Parathyroid adenoma (tissue), 2 donors: Measurements from ENCODE around the gene CSMD2.

Experiments used
- H2AFZ ChIP-seq: fragments of 300-600 bp; sonication (generic); one replicate; pipeline ENCODE4 v1.7.0; 2017; ENCODE audit warnings: antibody characterized with exemption, mild to moderate bottlenecking
- H3K27ac ChIP-seq: fragments of 300-600 bp; sonication (generic); one replicate; pipeline ENCODE4 v1.7.0; 2017
- H3K27me3 ChIP-seq: fragments of 300-600 bp; sonication (generic); one replicate; pipeline ENCODE4 v1.7.0; 2017; ENCODE audit warnings: low read length; ENCODE audit not compliant: control insufficient read depth, insufficient read depth
- H3K36me3 ChIP-seq: fragments of 300-600 bp; sonication (generic); one replicate; pipeline ENCODE4 v1.7.0; 2017; ENCODE audit warnings: low read length; ENCODE audit not compliant: control insufficient read depth, insufficient read depth
- H3K4me1 ChIP-seq: fragments of 300-600 bp; sonication (generic); one replicate; pipeline ENCODE4 v1.7.0; 2017; ENCODE audit warnings: control low read depth
- H3K4me2 ChIP-seq: fragments of 300-600 bp; sonication (generic); one replicate; pipeline ENCODE4 v1.7.0; 2017; ENCODE audit warnings: low read length
- H3K4me3 ChIP-seq: fragments of 300-600 bp; sonication (generic); one replicate; pipeline ENCODE4 v1.7.0; 2017; ENCODE audit warnings: low read depth, low read length
- H3K79me2 ChIP-seq: fragments of 300-600 bp; sonication (generic); one replicate; pipeline ENCODE4 v1.7.0; 2017; ENCODE audit warnings: control low read depth
- H3K9ac ChIP-seq: fragments of 300-600 bp; sonication (generic); one replicate; pipeline ENCODE4 v1.7.0; 2017; ENCODE audit warnings: mild to moderate bottlenecking
- H3K9me3 ChIP-seq: fragments of 300-600 bp; sonication (generic); one replicate; pipeline ENCODE4 v1.7.0; 2017; ENCODE audit warnings: low read length; ENCODE audit not compliant: control insufficient read depth
- TF ChIP-seq, protein P1 (sequence below): fragments of 300-600 bp; sonication (generic); IDR thresholded peaks from one replicate; pipeline ENCODE4 v1.7.0; 2017; ENCODE audit warnings: antibody characterized with exemption, mild to moderate bottlenecking
- donor health status: primary hyperparathyroidism.

The CSMD2 gene

DNA sequence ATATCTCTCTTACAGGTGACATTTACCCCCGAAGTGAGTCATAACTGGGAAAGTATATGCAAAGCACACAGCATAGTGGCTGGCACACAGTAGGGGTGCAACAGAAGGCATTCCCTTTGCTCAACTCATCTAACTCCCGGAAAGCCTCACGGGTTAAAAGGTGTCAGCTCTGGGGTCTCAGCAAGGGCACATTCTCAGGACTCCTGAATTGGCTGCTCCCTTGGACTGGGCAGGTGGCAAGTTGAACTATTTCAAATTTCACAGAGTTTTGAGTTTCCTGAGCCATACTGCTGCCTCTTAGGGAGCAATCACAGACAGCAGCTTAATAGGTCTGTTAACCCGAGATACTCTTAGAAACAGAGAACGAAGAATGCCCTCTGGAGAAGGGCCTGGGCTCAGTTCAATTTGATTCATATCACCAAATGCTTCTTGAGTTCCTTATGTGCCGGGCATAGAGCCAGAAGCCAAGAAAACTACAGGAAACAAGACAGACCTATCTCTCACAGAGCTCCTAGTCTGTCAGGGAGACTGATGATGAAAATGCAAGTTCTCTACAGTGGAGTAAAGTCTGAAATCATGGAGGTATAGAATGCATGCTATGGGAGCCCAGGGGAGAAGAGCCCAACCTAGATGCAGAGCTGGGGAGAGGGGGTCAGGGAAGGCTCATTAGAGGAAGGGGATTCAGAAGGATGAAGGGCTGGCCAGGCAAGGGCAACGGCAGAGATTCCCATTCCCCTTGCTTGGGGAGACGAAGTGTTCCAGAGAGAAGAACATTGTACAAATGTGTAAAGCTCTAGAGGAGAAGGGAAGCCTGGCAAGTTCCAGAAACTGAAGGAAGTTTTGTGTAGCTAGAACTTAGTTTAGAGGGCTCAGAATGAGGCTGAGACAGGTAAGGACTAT is 445.0 kb downstream of the CSMD2 start:
- no peaks in the 10 kb centered on the region for H3K79me2 ChIP-seq
- H3K36me3 ChIP-seq, result no peaks in the 10 kb centered on the region
- no peaks in the 10 kb centered on the region for H3K4me1 ChIP-seq
- no peak overlapping the region for H3K9ac ChIP-seq
- H3K9me3 ChIP-seq, result no peaks in the 10 kb centered on the region
- H3K4me3 ChIP-seq, result no peak overlapping the region
- H2AFZ ChIP-seq, result no peak overlapping the region
- TF ChIP-seq, protein P1, sequence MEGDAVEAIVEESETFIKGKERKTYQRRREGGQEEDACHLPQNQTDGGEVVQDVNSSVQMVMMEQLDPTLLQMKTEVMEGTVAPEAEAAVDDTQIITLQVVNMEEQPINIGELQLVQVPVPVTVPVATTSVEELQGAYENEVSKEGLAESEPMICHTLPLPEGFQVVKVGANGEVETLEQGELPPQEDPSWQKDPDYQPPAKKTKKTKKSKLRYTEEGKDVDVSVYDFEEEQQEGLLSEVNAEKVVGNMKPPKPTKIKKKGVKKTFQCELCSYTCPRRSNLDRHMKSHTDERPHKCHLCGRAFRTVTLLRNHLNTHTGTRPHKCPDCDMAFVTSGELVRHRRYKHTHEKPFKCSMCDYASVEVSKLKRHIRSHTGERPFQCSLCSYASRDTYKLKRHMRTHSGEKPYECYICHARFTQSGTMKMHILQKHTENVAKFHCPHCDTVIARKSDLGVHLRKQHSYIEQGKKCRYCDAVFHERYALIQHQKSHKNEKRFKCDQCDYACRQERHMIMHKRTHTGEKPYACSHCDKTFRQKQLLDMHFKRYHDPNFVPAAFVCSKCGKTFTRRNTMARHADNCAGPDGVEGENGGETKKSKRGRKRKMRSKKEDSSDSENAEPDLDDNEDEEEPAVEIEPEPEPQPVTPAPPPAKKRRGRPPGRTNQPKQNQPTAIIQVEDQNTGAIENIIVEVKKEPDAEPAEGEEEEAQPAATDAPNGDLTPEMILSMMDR, result no peak
- no peaks in the 10 kb centered on the region for H3K27me3 ChIP-seq
- no peak overlapping the region for H3K27ac ChIP-seq
- no peak overlapping the region for H3K4me2 ChIP-seq

DNA sequence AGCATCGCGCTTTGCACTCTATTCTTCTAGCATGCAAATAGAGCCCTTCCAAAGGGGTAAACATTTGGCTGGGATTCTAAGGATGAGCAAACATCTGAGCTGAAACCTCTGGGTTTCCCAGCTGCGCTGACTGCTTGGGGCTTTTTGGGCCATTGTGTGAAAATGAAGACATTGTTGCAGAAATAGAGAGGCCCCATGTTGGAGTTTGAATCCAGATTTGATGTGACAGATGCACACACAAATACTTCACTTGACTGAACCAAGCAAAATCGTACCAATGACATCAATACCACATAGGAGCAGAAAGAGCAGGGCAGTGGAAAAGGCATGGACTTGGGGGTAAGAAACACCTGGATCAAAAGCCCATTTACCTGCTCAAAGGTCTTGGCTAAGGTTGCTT is 445.7 kb downstream of the CSMD2 start:
- no peaks in the 10 kb centered on the region for H3K36me3 ChIP-seq
- no peak overlapping the region for H3K4me3 ChIP-seq
- no peak overlapping the region for H3K27ac ChIP-seq
- H3K9me3 ChIP-seq, result no peaks in the 10 kb centered on the region
- no peak overlapping the region for H3K9ac ChIP-seq
- TF ChIP-seq, protein P1, result no peak
- no peak overlapping the region for H3K4me2 ChIP-seq
- no peaks in the 10 kb centered on the region for H3K4me1 ChIP-seq
- no peak overlapping the region for H2AFZ ChIP-seq
- no peaks in the 10 kb centered on the region for H3K79me2 ChIP-seq
- no peaks in the 10 kb centered on the region for H3K27me3 ChIP-seq

DNA sequence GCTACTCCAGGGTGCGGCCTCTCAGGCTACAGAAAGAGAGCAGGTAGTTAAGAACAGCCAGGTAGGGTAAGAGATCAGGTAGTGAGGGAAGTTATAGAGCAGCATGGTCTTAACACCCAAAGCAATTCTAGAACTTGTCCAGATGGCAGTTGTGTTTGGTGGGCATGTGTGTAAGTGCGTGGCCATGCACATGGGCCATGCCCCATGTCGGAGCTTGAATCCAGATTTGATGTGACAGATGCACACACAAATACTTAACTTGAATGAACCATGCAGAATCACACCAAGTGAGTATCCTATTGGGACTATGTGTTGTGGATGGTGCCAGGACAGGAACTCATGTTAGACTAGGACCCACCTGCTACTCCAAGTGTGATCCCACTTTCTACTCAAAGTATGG is 446.8 kb downstream of the CSMD2 start:
- Histone ChIP-seq H3K79me2 (no peaks in the 10 kb centered on the region), H3K9me3 (no peaks in the 10 kb centered on the region), H3K4me3 (no peak overlapping the region), H3K36me3 (no peaks in the 10 kb centered on the region), H3K27me3 (no peaks in the 10 kb centered on the region), H3K4me1 (no peaks in the 10 kb centered on the region), H3K9ac (no peak overlapping the region), H2AFZ (no peak overlapping the region), H3K4me2 (no peak overlapping the region), H3K27ac (no peak overlapping the region)
- TF ChIP-seq, protein P1, result no peak

DNA sequence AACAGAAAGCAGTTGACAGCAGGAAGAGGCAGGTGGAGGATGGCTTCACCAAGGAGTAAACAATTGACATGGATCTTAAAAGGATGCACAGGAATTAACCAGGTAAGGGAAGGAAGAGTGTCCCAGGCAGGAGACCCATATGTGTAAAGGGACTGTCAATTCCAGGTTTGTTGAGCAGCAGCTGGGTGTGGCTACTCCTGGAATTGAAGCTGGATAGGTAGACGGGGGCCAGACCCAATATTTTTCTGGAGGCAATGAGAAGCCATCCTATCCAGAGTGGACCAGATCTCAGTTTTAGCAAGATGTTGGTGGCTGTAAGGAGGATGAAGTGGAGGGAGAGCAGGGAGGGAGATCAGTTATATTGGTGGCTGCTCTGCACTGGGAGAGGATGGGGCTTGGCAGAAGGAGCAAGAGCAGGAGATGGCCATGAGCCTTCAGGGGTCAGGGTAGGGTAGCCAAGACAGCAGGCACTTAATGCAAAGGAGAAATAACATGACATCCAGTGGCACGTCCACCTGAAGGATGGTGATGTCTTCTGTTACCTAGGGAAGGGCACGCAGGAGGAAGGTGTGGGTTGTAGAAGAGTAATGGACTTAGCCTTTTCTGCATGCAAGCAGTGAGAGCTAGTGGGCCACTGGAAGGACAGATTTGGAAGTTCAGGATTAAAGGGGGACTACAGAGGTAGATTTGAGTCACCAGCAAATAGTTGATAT is 447.9 kb downstream of the CSMD2 start:
- no peaks in the 10 kb centered on the region for H3K79me2 ChIP-seq
- H3K27ac ChIP-seq, result no peak overlapping the region
- H3K9ac ChIP-seq, result no peak overlapping the region
- no peak overlapping the region for H3K4me2 ChIP-seq
- H3K27me3 ChIP-seq, result no peaks in the 10 kb centered on the region
- no peaks in the 10 kb centered on the region for H3K9me3 ChIP-seq
- H3K4me3 ChIP-seq, result no peak overlapping the region
- TF ChIP-seq, protein P1, result no peak
- H3K4me1 ChIP-seq, result no peaks in the 10 kb centered on the region
- H3K36me3 ChIP-seq, result no peaks in the 10 kb centered on the region
- H2AFZ ChIP-seq, result no peak overlapping the region
